Endodermal cell (in vitro differentiated cells): ENCODE measurements around the gene CHCHD3. TPM values are rescaled to one million over a fixed set of nuclear protein-coding genes. Genes with fewer than 3 reads are reported as not detected.
A peak's percentile ranks its signal among the peaks of the same experiment; 100 is the strongest.

Source experiments
- DNase-seq: peaks from one replicate; pipeline ENCODE4 v3.0.0-alpha.2; 2017
- H3K27ac ChIP-seq: 2 replicates; pipeline ENCODE4 v1.5.1; 2013; ENCODE audit warnings: mild to moderate bottlenecking, low read depth, low read length, moderate library complexity
- H3K27me3 ChIP-seq: 2 replicates; pipeline ENCODE4 v1.6.1; 2013; ENCODE audit warnings: mild to moderate bottlenecking, low read length, moderate library complexity; ENCODE audit not compliant: insufficient read depth, control insufficient read depth, poor library complexity, severe bottlenecking
- H3K36me3 ChIP-seq: 2 replicates; pipeline ENCODE4 v1.7.0; 2013; ENCODE audit warnings: mild to moderate bottlenecking, low read length, moderate library complexity; ENCODE audit not compliant: control insufficient read depth, insufficient read depth
- H3K4me1 ChIP-seq: one replicate; pipeline ENCODE4 v1.7.0; 2013; ENCODE audit warnings: low read length; ENCODE audit not compliant: control insufficient read depth, insufficient read depth
- H3K4me3 ChIP-seq: 2 replicates; pipeline ENCODE4 v1.5.1; 2013; ENCODE audit warnings: mild to moderate bottlenecking, low read length, moderate library complexity
- H3K9ac ChIP-seq: 2 replicates; pipeline ENCODE4 v1.6.1; 2013; ENCODE audit warnings: mild to moderate bottlenecking, low read length, moderate library complexity; ENCODE audit not compliant: poor library complexity, severe bottlenecking; ENCODE audit errors: extremely low read depth
- H3K9me3 ChIP-seq: 2 replicates; pipeline ENCODE4 v1.6.1; 2013; ENCODE audit warnings: mild to moderate bottlenecking, low read length, moderate library complexity; ENCODE audit not compliant: control insufficient read depth
- H3K27ac Mint-ChIP-seq: 2 replicates; pipeline ENCODE4 v1.8.0; 2020; ENCODE audit warnings: mixed read lengths
- H3K27me3 Mint-ChIP-seq: 2 replicates; pipeline ENCODE4 v1.8.0; 2021; ENCODE audit warnings: mild to moderate bottlenecking, mixed read lengths; ENCODE audit not compliant: insufficient read depth
- H3K36me3 Mint-ChIP-seq: 2 replicates; pipeline ENCODE4 v1.8.0; 2020; ENCODE audit warnings: low read depth, mixed read lengths
- H3K4me1 Mint-ChIP-seq: 2 replicates; pipeline ENCODE4 v1.8.0; 2020; ENCODE audit warnings: mixed read lengths
- H3K4me3 Mint-ChIP-seq: 2 replicates; pipeline ENCODE4 v1.8.0; 2020; ENCODE audit warnings: mild to moderate bottlenecking, moderate library complexity, mixed read lengths
- H3K9me3 Mint-ChIP-seq: 2 replicates; pipeline ENCODE4 v1.8.0; 2020; ENCODE audit warnings: mild to moderate bottlenecking, mixed read lengths
- CTCF ChIP-seq: fragments of 200-600 bp; sonication (generic); conservative IDR thresholded peaks from 2 replicates; pipeline ENCODE4 v1.5.0; 2021; ENCODE audit warnings: antibody characterized with exemption, mild to moderate bottlenecking
- WGBS, 2 experiments: methylation state at CpG; one replicate each; pipeline versions ENCODE4 v1.1.5 to v1.1.7; 2013; ENCODE audit warnings: missing lambda C conversion rate in 2 of 2, mixed read lengths in 1 of 2; ENCODE audit not compliant: insufficient coverage in 1 of 2, insufficient read length in 1 of 2; 5-methylcytosine and 5-hydroxymethylcytosine counted together
- total RNA-seq, 2 donors: library from RNA; stranded (reverse); fragmentation: NEBNext Ultra II Directional in 1 of 2; extraction: Animal tissue kit (Norgen Biotek cat#: 25700) in 1 of 2; gene quantifications; 2 replicates in 1 of 2; 3 replicates in 1 of 2; pipeline ENCODE4 v1.2.1, GENCODE V29; 2021

The CHCHD3 gene
- total RNA-seq, 2 donors from 2014 or later, result 70.4 to 75.2 TPM

- peak overlapping the region; percentile 3 for H3K27ac ChIP-seq
- peak overlapping the region; percentile 5 for H3K4me3 ChIP-seq
- H3K27me3 ChIP-seq, result no peaks in the 10 kb centered on the region
- Mint-ChIP-seq H3K36me3 (peaks cover 6% of the 10 kb centered on the region), H3K9me3 (no peaks in the 10 kb centered on the region), H3K27me3 (no peaks in the 10 kb centered on the region), H3K4me3 (no peak overlapping the region), H3K4me1 (peaks cover 43% of the 10 kb centered on the region), H3K27ac (peak overlapping the region; percentile 94)
- no peak for TF ChIP-seq CTCF
- no peaks in the 10 kb centered on the region for H3K9me3 ChIP-seq
- no peaks in the 10 kb centered on the region for H3K36me3 ChIP-seq
- H3K9ac ChIP-seq, result peak overlapping the region; percentile 14
- DNase-seq, result no peak
- peaks cover 21% of the 10 kb centered on the region for H3K4me1 ChIP-seq
- whole genome bisulfite sequencing, 2 experiments, result 54 to 83% methylated on average over 3 to 6 of the region's 6 CpGs
These were observed 266.1 kb downstream of the CHCHD3 start for GRCh38 chr7:132815696-132816311.

GRCh38 chr7:132815130-132815529, 266.8 kb downstream of the CHCHD3 start:
- Mint-ChIP-seq H3K4me1 (peaks cover 37% of the 10 kb centered on the region), H3K27ac (peak overlapping the region; percentile 94), H3K27me3 (no peaks in the 10 kb centered on the region), H3K4me3 (no peak overlapping the region), H3K9me3 (no peaks in the 10 kb centered on the region), H3K36me3 (peaks cover 6% of the 10 kb centered on the region)
- Histone ChIP-seq H3K9ac (peak overlapping the region; percentile 14), H3K27me3 (no peaks in the 10 kb centered on the region), H3K9me3 (no peaks in the 10 kb centered on the region), H3K4me3 (peak overlapping the region; percentile 5), H3K4me1 (peaks cover 18% of the 10 kb centered on the region), H3K27ac (no peak overlapping the region), H3K36me3 (no peaks in the 10 kb centered on the region)
- DNase-seq, result no peak
- no peak for TF ChIP-seq CTCF

- Mint-ChIP-seq H3K4me3 (no peak overlapping the region), H3K27ac (no peak overlapping the region)
These were observed 271.3 kb downstream of the CHCHD3 start for GRCh38 chr7:132810561-132810960.

More at GRCh38 chr7:132810561-132810960, 271.3 kb downstream of the CHCHD3 start:
- Histone ChIP-seq H3K27me3 (no peaks in the 10 kb centered on the region), H3K27ac (no peak overlapping the region), H3K36me3 (no peaks in the 10 kb centered on the region), H3K9me3 (no peaks in the 10 kb centered on the region), H3K9ac (no peak overlapping the region), H3K4me3 (no peak overlapping the region), H3K4me1 (peaks cover 6% of the 10 kb centered on the region)
- Mint-ChIP-seq H3K27me3 (no peaks in the 10 kb centered on the region), H3K9me3 (no peaks in the 10 kb centered on the region), H3K4me1 (peaks cover 11% of the 10 kb centered on the region), H3K36me3 (peaks cover 6% of the 10 kb centered on the region)
- WGBS, 2 experiments, result 97% methylated on average over 2 of the region's 2 CpGs; no CpG with 5 or more reads in 1 of the 2 experiments
- no peak for TF ChIP-seq CTCF
- no peak for DNase-seq
